Gastrocnemius medialis (tissue), 4 donors: Measurements from ENCODE around the gene SEMA3C.

Experiments used
- CTCF ChIP-seq, 5 experiments: fragments of 450-650 bp in 3 of 5; fragments of 200-600 bp in 2 of 5; sonication (generic) in 2 of 5; IDR thresholded peaks in 4 of 5; conservative IDR thresholded peaks in 1 of 5; 1 replicate in 4 of 5; 2 replicates in 1 of 5; pipeline ENCODE4 v1.5.1; 2016 to 2019; ENCODE audit warnings: antibody characterized with exemption in 5 of 5, mild to moderate bottlenecking in 3 of 5, moderate library complexity in 3 of 5
- POLR2A ChIP-seq, 2 donors: fragments of 450-650 bp; IDR thresholded peaks; one replicate each; pipeline ENCODE4 v1.6.1; 2017; ENCODE audit warnings: antibody characterized with exemption in 2 of 2, mild to moderate bottlenecking in 2 of 2, moderate library complexity in 2 of 2

DNA sequence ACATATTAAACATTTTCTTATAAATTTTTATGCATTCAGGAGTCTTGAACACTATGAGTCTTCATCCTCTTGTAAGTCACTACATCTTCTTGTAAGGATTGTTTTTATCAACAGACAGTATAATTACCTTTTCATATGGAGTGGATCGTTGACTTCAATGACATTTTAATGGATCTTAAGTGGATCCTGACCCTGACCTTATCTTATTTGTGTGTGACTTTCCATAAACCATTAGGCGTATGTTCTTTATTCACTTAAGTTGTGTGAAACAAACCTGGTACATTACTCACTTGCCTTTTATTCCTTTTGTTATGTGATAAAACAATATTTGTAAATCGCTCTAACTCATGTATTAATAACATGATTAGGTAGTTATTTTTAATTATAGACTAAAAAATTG is 18.5 kb upstream of the SEMA3C start:
- TF ChIP-seq POLR2A (IDR thresholded peaks at IDR 0.05) (no peak), CTCF (IDR thresholded peaks at IDR 0.05 in 4 of 5, conservative IDR thresholded peaks at IDR 0.05 in 1 of 5) (no peak)
